Natural killer cell treated with Interleukin-12 subunit alpha and Interleukin-12 subunit beta and Interleukin-15 and Interleukin-18, amount 100 ng/mL, for 72 hours (primary cell): ENCODE data around the gene ADGRG6. TPM values are rescaled to one million over a fixed set of nuclear protein-coding genes. Genes with fewer than 3 reads are reported as not detected.
"Not testable (repeated sequence)": the region's sequence is repeated elsewhere in the genome, so short reads cannot be mapped to it uniquely, and the experiment has no call there.

ENCODE experiments used
- ATAC-seq, 2 donors: fragments of 150-1000 bp; cut with Tn5 transposase in 1 of 2; sonication (Bioruptor Pico), chemical (Tn5 transposase) in 1 of 2; 2 replicates each; pipeline ENCODE4 v1.10.0; 2021
- DNase-seq: peaks from one replicate; pipeline ENCODE4 v3.0.0; 2022; ENCODE audit warnings: low spot score
- H3K27ac Mint-ChIP-seq, 2 donors: 1 replicate in 1 of 2; 2 replicates in 1 of 2; pipeline ENCODE4 v1.8.0; 2022; ENCODE audit warnings: mixed read lengths in 2 of 2, mild to moderate bottlenecking in 1 of 2, moderate library complexity in 1 of 2
- H3K27me3 Mint-ChIP-seq, 2 donors: 1 replicate in 1 of 2; 2 replicates in 1 of 2; pipeline ENCODE4 v1.8.0; 2022; ENCODE audit warnings: mixed read lengths in 2 of 2
- H3K36me3 Mint-ChIP-seq: one replicate; pipeline ENCODE4 v1.8.0; 2022; ENCODE audit warnings: mixed read lengths
- H3K4me1 Mint-ChIP-seq, 2 donors: 1 replicate in 1 of 2; 2 replicates in 1 of 2; pipeline ENCODE4 v1.8.0; 2022; ENCODE audit warnings: low read depth in 2 of 2, mixed read lengths in 2 of 2, mild to moderate bottlenecking in 1 of 2
- H3K4me3 Mint-ChIP-seq: one replicate; pipeline ENCODE4 v1.8.0; 2022; ENCODE audit warnings: mixed read lengths
- H3K9me3 Mint-ChIP-seq: 2 replicates; pipeline ENCODE4 v1.8.0; 2022; ENCODE audit warnings: mixed read lengths
- total RNA-seq, 2 donors: library from RNA; stranded (reverse); gene quantifications; one replicate each; pipeline ENCODE4 v1.2.3, GENCODE V29; 2022

The ADGRG6 gene
- total RNA-seq, 2 donors from 2014 or later: not detected

GRCh38 chr6:142411145-142411544 is 109.3 kb downstream of the ADGRG6 start:
- no peak overlapping the region for H3K27ac Mint-ChIP-seq
- no peaks in the 10 kb centered on the region for H3K36me3 Mint-ChIP-seq
- no peaks in the 10 kb centered on the region for H3K27me3 Mint-ChIP-seq
- ATAC-seq: no peak
- H3K4me1 Mint-ChIP-seq: peaks cover 0 to 4% of the 10 kb centered on the region in 2 donors
- no peak overlapping the region for H3K4me3 Mint-ChIP-seq
- DNase-seq: no peak
- H3K9me3 Mint-ChIP-seq: no peaks in the 10 kb centered on the region

GRCh38 chr6:142412241-142412640 is 110.4 kb downstream of the ADGRG6 start:
- DNase-seq (no peak), ATAC-seq (no peak)
- Mint-ChIP-seq H3K9me3 (no peaks in the 10 kb centered on the region), H3K4me3 (no peak overlapping the region), H3K27ac (no peak overlapping the region), H3K27me3 (peaks cover 0 to 2% of the 10 kb centered on the region in 2 donors), H3K36me3 (no peaks in the 10 kb centered on the region), H3K4me1 (peaks cover 0 to 4% of the 10 kb centered on the region in 2 donors)

- H3K4me3 Mint-ChIP-seq: no peak overlapping the region
- H3K27ac Mint-ChIP-seq: no peak overlapping the region
- ATAC-seq (no peak), DNase-seq (no peak)
- H3K27me3 Mint-ChIP-seq: peaks cover 0 to 2% of the 10 kb centered on the region in 2 donors
- H3K36me3 Mint-ChIP-seq: no peaks in the 10 kb centered on the region
- H3K9me3 Mint-ChIP-seq: no peaks in the 10 kb centered on the region
- peaks cover 0 to 4% of the 10 kb centered on the region in 2 donors for H3K4me1 Mint-ChIP-seq
Observed at GRCh38 chr6:142412658-142413057, 110.9 kb downstream of the ADGRG6 start.

- no peaks in the 10 kb centered on the region for H3K36me3 Mint-ChIP-seq
- H3K27ac Mint-ChIP-seq: no peak overlapping the region
- H3K27me3 Mint-ChIP-seq: peaks cover 0 to 2% of the 10 kb centered on the region in 2 donors
- H3K4me1 Mint-ChIP-seq: peaks cover 0 to 4% of the 10 kb centered on the region in 2 donors
- no peak overlapping the region for H3K4me3 Mint-ChIP-seq
- no peaks in the 10 kb centered on the region for H3K9me3 Mint-ChIP-seq
- DNase-seq: no peak
- no peak for ATAC-seq
Observed at GRCh38 chr6:142413111-142413510, 111.3 kb downstream of the ADGRG6 start.

- Mint-ChIP-seq H3K36me3 (no peaks in the 10 kb centered on the region), H3K9me3 (no peaks in the 10 kb centered on the region), H3K27me3 (peaks cover 0 to 2% of the 10 kb centered on the region in 2 donors), H3K4me3 (no peak overlapping the region), H3K4me1 (peaks cover 0 to 4% of the 10 kb centered on the region in 2 donors), H3K27ac (no peak overlapping the region)
- ATAC-seq: no peak
- no peak for DNase-seq
Observed at GRCh38 chr6:142414462-142415250, 112.8 kb downstream of the ADGRG6 start.

- Mint-ChIP-seq H3K9me3 (no peaks in the 10 kb centered on the region), H3K36me3 (no peaks in the 10 kb centered on the region), H3K4me1 (no peaks in the 10 kb centered on the region), H3K27me3 (peaks cover 0 to 2% of the 10 kb centered on the region in 2 donors), H3K4me3 (no peak overlapping the region), H3K27ac (no peak overlapping the region)
- no peak for ATAC-seq
- DNase-seq: no peak
Observed at GRCh38 chr6:142416179-142416578, 114.4 kb downstream of the ADGRG6 start.

GRCh38 chr6:142416686-142417085 is 114.9 kb downstream of the ADGRG6 start:
- Mint-ChIP-seq H3K27ac (no peak overlapping the region), H3K9me3 (no peaks in the 10 kb centered on the region), H3K27me3 (peaks cover 0 to 2% of the 10 kb centered on the region in 2 donors), H3K4me3 (no peak overlapping the region), H3K36me3 (no peaks in the 10 kb centered on the region), H3K4me1 (no peaks in the 10 kb centered on the region)
- no peak for ATAC-seq
- no peak for DNase-seq

- H3K36me3 Mint-ChIP-seq: no peaks in the 10 kb centered on the region
- no peak overlapping the region for H3K27ac Mint-ChIP-seq
- H3K4me3 Mint-ChIP-seq: no peak overlapping the region
- H3K27me3 Mint-ChIP-seq: peaks cover 0 to 2% of the 10 kb centered on the region in 2 donors
- no peaks in the 10 kb centered on the region for H3K9me3 Mint-ChIP-seq
- no peak for DNase-seq
- no peaks in the 10 kb centered on the region for H3K4me1 Mint-ChIP-seq
- no peak for ATAC-seq
Observed at GRCh38 chr6:142417331-142417750, 115.5 kb downstream of the ADGRG6 start.

- Mint-ChIP-seq H3K27ac (no peak overlapping the region), H3K36me3 (no peaks in the 10 kb centered on the region), H3K9me3 (no peaks in the 10 kb centered on the region), H3K27me3 (peaks cover 0 to 2% of the 10 kb centered on the region in 2 donors), H3K4me1 (no peaks in the 10 kb centered on the region), H3K4me3 (no peak overlapping the region)
- ATAC-seq (no peak), DNase-seq (no peak)
Observed at GRCh38 chr6:142419071-142419470, 117.3 kb downstream of the ADGRG6 start.

- H3K27me3 Mint-ChIP-seq: peaks cover 0 to 2% of the 10 kb centered on the region in 2 donors
- peaks cover 6% of the 10 kb centered on the region for H3K9me3 Mint-ChIP-seq
- no peak overlapping the region for H3K27ac Mint-ChIP-seq
- no peaks in the 10 kb centered on the region for H3K4me1 Mint-ChIP-seq
- no peaks in the 10 kb centered on the region for H3K36me3 Mint-ChIP-seq
- no peak for ATAC-seq
- no peak overlapping the region for H3K4me3 Mint-ChIP-seq
- no peak for DNase-seq
Observed at GRCh38 chr6:142420802-142421201, 119.0 kb downstream of the ADGRG6 start.

- DNase-seq: no peak
- H3K27me3 Mint-ChIP-seq: peaks cover 0 to 2% of the 10 kb centered on the region in 2 donors
Observed at GRCh38 chr6:142421285-142422117, 119.7 kb downstream of the ADGRG6 start.

GRCh38 chr6:142426444-142427132 is 124.8 kb downstream of the ADGRG6 start:
- H3K27me3 Mint-ChIP-seq: not testable (repeated sequence)

More at GRCh38 chr6:142421285-142422117, 119.7 kb downstream of the ADGRG6 start:
- Mint-ChIP-seq H3K4me1 (no peaks in the 10 kb centered on the region), H3K4me3 (no peak overlapping the region), H3K9me3 (peaks cover 6% of the 10 kb centered on the region), H3K36me3 (no peaks in the 10 kb centered on the region), H3K27ac (no peak overlapping the region)
- no peak for ATAC-seq

GRCh38 chr6:142428468-142428867 is 126.7 kb downstream of the ADGRG6 start:
- not testable (repeated sequence) for DNase-seq, ATAC-seq, H3K27me3 Mint-ChIP-seq, H3K27ac Mint-ChIP-seq, H3K36me3 Mint-ChIP-seq, H3K4me3 Mint-ChIP-seq, H3K4me1 Mint-ChIP-seq
- H3K9me3 Mint-ChIP-seq: peaks cover 11% of the 10 kb centered on the region

More at GRCh38 chr6:142426444-142427132, 124.8 kb downstream of the ADGRG6 start:
- H3K9me3 Mint-ChIP-seq: peaks cover 11% of the 10 kb centered on the region
- H3K4me3 Mint-ChIP-seq, H3K36me3 Mint-ChIP-seq, H3K4me1 Mint-ChIP-seq, DNase-seq, ATAC-seq, H3K27ac Mint-ChIP-seq: not testable (repeated sequence)
